GM20000 (cell line): ENCODE data around the gene SLC18B1.
"Not testable (repeated sequence)": the region's sequence is repeated elsewhere in the genome, so short reads cannot be mapped to it uniquely, and the experiment has no call there.

ENCODE experiments used
- DNase-seq: peaks from one replicate; pipeline ENCODE4 v3.0.0; 2012; ENCODE audit warnings: low spot score
- CTCF ChIP-seq: IDR thresholded peaks from 2 replicates; pipeline ENCODE4 v1.5.1; 2012; ENCODE audit warnings: mild to moderate bottlenecking, control low read depth; ENCODE audit errors: extremely low read depth, missing control alignments

Gene SLC18B1

DNA sequence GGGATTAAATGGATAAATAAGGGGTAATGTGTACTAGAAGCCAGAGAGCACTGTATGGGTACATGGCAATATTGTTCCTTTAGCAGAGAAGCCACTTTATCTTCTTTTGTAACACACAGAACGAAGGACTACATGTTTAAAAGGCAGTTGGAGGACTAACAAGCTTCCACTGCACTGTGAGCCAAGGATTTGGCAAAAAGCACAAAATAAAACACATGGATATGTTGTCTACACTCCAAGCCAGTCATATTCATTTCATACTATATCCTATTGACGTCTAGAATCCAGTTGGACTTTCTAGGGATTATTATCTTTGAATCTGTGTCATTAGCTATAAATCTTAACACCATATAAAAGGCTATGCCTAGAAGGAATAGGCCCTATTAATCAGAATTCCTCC lies 3.0 kb downstream of the SLC18B1 start:
- TF ChIP-seq CTCF = no peak

DNA sequence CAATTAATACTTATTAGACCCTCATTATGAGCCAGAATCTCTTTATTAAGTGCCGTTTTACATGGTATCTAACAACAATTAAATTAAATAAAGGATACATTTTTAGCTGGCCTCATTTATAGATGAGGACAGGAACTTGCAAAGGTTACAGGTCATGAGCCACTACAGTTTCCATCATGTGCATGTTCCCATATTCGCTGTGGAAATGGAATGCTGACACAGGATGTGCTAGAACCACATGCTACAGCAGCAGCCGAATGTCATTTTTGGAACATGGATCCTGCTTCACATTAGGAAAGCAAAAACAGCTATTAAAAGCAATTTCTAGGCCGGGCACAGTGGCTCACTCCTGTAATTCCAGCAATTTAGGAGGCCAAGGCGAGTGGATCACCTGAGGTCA lies 5.9 kb downstream of the SLC18B1 start:
- DNase-seq = no peak
- TF ChIP-seq CTCF = no peak

More for the DNA sequence above, 3.0 kb downstream of the SLC18B1 start:
- DNase-seq = no peak

GRCh38 chr6:132790450-132790849 lies 8.0 kb downstream of the SLC18B1 start:
- no peak for DNase-seq
- TF ChIP-seq CTCF = no peak

DNA sequence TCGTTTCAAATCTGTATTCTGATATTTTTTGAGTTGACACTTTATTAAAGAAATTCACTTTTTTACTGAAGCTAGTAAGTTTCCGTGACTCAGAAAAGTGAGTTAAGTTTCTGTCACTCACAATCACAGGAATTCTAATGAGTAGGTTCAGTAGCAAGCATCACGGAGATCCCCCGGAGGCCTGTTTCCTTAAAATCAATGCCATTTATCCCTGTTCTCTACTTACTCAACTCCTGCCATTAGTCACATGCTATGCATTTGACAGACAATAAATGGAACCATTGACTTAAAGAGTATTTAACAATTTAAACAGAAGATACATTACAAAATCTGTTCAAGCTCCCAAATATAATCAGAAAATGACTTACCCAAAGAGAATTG lies 9.1 kb downstream of the SLC18B1 start:
- no peak for TF ChIP-seq CTCF

DNA sequence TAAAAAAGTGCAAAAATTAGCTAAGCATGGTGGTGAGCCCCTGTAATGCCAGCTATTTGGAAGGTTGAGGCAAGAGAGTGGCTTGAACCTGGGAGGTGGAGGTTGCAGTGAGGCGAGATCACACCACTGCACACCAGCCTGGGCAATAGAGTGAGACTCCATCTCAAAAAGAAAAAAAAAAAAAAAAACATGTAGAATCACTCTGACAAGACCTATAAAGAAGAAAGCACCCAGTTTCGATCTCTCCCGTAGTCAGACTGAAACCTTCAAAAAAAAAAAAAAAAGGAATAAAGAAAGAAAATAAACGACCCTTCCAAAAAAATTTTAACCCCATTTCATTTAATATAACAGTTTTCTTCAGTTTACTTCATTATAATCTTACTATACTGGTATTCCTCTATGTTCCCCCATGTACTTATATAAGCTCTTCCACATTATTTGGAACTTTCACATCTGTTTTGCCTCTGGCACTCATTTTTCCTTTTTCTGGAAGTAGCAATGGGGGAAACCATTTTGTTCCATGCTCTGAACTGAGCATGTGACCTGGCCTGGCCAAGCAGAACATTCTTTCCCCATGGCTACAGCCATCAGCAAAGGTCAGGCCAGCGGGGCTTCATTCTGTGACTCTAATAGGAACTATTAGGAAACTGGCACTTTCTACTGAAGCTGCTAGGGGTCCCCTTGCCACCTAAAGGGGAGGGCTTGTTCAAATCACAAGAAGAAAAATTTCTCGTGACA lies 9.6 kb downstream of the SLC18B1 start:
- no peak for DNase-seq

More for the DNA sequence above, 9.1 kb downstream of the SLC18B1 start:
- no peak for DNase-seq

DNA sequence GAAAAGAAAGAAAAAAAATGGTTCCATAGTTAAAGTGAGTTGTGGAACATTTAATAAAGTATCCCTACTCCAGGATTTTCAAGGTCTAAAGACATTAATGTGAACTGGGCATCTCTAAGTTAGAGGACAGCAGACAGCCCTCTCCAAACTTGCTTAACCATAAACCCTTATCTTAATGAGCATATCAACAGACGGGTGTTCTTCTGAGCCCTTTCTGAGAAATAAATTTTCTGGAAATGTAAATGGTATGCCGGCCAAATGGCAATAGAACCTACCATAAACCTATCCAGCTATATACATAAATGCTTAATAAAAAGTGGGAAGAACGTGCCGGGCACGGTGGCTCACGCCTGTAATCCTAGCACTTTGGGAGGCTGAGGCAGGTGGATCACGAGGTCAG lies 12.5 kb downstream of the SLC18B1 start:
- DNase-seq = no peak
- no peak for TF ChIP-seq CTCF

More for the DNA sequence above, 9.6 kb downstream of the SLC18B1 start:
- TF ChIP-seq CTCF = no peak

GRCh38 chr6:132780770-132781371 lies 17.6 kb downstream of the SLC18B1 start:
- DNase-seq = peak; percentile 6
- TF ChIP-seq CTCF = no peak

- not testable (repeated sequence) for DNase-seq
Observed at GRCh38 chr6:132777881-132778280, 20.6 kb downstream of the SLC18B1 start.
